HG03439 (cell line): Measurements from ENCODE around the gene JHY.

Experiments used
- ATAC-seq: cut with Tn5 transposase; IDR thresholded peaks from one replicate; pipeline ENCODE4 v1.9.1; 2021; ENCODE audit warnings: mild to moderate bottlenecking, moderate library complexity; ENCODE audit not compliant: unreplicated experiment

Gene JHY

DNA sequence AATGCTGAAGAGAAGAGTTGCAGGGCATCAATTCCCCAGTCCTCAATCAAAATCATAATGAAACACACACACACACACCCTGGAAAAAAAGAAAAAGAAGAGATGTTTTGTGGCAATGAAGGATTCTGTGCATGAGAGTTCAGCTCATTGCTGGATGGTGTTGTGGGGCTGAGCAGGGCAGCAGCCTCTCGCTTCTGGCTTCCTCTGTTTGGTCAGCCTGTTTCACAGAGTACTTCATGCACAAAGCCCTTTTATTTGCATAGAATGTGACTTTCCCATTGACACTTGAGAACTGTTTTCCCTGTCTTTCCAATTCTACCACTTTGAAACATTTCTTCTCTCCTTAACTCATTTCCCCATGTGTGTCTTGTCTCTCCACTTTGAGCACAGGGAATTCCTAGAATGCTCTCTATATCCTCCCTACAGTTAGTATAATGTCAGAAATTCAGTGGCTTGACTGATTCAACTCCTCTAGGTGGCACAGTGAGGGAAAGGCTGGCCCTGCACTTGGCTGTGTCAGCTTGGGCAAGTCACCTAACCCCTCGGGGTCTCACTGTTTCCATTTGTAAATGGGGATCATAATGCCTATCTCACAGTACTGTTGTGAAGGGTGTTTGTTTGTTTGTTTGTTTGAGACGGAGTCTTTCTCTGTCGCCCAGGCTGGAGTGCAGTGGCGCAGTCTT, 124.4 kb downstream of the JHY start:
- no peak for ATAC-seq
